Adrenal gland (tissue), 5 donors: Measurements from ENCODE around the gene HOXA5.

Experiments
- CTCF ChIP-seq, 6 experiments: fragments of 450-650 bp in 4 of 6; fragments of 200-600 bp in 2 of 6; sonication (generic) in 1 of 6; IDR thresholded peaks; 1 replicate in 5 of 6; 2 replicates in 1 of 6; pipeline versions ENCODE4 v1.5.1 to v1.8.0; 2016 to 2021; ENCODE audit warnings: antibody characterized with exemption in 6 of 6, mild to moderate bottlenecking in 2 of 6, moderate library complexity in 1 of 6
- POLR2A ChIP-seq, 2 donors: fragments of 450-650 bp; IDR thresholded peaks; one replicate each; pipeline ENCODE4 v1.6.1; 2017; ENCODE audit warnings: antibody characterized with exemption in 2 of 2, mild to moderate bottlenecking in 2 of 2, moderate library complexity in 1 of 2
- donor health status: DM: no; HTN: no; CAD: no.

- TF ChIP-seq POLR2A (IDR thresholded peaks at IDR 0.05) (no peak), CTCF (IDR thresholded peaks at IDR 0.05) (no peak)
These were observed 24.4 kb upstream of the HOXA5 start for GRCh38 chr7:27167916-27168264.
